Occipital lobe (tissue), 2 donors: Measurements from ENCODE around the gene PTPRH. TPM values are rescaled to one million over a fixed set of nuclear protein-coding genes. Genes with fewer than 3 reads are reported as not detected.
"Not testable (repeated sequence)": the region's sequence is repeated elsewhere in the genome, so short reads cannot be mapped to it uniquely, and the experiment has no call there.

Experiments
- DNase-seq: peaks from one replicate; lab custom pipeline; 2025; lab: John Stamatoyannopoulos, UW
- total RNA-seq: library from RNA; depleted of rRNA; stranded (reverse); fragments of >200 nt; gene quantifications from one replicate; pipeline ENCODE4 v1.2.3, GENCODE V29; 2014

PTPRH gene
- total RNA-seq, 1 donor from 2014 or later: 0.47 TPM

DNA sequence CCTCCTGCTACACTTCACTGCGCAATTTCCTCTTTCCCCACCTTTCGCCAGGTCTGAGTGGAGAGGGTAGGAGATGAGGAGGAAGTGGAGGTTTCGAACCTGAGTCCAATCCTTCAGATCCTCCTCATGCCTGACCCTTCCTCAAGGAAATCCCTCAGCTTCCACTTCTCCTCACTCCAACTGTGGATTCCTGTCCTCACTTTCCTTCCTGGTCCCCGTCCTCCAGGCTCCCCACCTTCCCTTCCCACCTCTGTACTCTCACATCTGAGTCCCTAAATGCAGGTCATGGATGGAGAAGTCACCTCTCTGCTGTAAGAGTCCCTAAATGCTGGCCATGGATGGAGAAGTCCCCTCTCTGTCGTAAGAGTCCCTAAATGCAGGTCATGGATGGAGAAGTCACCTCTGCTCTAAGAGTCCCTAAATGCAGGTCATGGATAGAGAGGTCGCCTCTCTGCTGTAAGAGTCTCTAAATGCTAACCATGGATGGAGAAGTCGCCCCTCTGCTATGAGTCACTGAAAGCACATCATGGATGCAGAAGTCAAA is 16.2 kb upstream of the PTPRH start:
- no peak for DNase-seq

- not testable (repeated sequence) for DNase-seq
Observed at GRCh38 chr19:55224679-55225414, 15.5 kb upstream of the PTPRH start.

DNA sequence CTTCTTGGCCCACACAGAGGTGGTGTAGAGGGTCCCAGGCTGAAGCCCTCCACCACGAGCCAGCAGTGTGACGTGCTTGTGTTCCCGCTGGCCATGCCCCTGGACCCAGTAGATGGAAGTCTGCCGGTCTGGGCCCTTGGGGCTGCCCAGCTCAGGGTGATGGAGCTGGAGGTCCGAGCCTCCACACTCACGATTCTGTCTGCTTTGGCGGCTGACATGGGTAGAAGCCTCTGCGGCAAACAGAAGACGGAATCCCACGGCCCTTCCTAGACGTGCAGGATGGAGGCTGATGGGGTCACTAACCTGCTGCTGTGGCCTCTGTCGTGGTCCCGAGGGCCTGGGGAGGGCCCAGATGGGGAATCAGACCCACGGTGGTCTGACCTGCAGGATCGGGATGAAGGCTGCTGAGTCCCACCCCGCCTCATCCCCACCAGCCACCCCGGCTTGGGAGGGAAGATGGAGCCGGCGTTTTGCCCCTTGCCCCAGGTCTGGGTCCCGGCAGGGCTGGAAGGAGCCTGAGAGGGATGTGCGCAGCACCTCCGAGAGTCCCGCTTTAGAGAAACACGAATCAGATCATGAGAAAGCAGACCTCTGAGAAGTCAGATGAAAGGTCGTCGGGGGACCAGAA is 14.9 kb upstream of the PTPRH start:
- no peak for DNase-seq

DNA sequence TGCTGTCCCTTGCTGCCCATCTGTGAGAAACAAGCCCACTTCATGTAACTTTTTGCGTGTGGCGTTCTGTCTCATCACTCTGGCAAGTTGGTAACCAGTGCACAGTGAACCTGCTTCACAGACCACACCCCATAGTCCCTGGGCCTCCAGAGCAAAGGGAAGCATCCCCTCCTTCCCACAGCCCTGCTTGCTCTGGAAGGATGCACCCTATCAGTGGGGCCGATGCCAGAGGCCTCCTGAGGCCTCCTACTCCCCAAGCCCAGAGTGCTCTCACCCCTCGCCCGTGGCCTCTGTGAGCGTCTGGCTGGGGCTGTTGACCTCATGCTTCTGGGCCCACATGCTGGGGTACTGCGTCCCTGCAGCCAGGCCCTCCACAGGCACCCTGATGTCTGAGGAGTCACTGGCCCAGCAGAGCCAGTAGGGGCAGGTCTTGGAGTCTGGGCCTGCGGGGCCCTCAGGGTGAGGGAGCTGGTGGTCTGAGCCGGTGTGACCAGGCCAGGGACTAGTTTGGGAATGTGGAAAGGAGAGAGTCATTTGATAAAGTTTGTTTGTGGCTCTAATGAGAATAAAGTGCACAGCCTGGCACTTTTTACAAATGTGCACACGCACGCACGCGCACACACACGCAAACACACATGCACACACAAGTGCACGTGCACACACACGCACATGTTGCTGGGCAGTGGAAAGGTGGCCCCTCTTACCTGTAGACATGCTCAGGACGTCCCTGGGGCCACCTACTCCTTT is 14.2 kb upstream of the PTPRH start:
- DNase-seq: no peak

GRCh38 chr19:55220525-55220924 is 11.2 kb upstream of the PTPRH start:
- DNase-seq: no peak

- peak; percentile 84 for DNase-seq
Observed at GRCh38 chr19:55216461-55217198, 7.3 kb upstream of the PTPRH start.

- no peak for DNase-seq
Observed at GRCh38 chr19:55213547-55213946, 4.2 kb upstream of the PTPRH start.

DNA sequence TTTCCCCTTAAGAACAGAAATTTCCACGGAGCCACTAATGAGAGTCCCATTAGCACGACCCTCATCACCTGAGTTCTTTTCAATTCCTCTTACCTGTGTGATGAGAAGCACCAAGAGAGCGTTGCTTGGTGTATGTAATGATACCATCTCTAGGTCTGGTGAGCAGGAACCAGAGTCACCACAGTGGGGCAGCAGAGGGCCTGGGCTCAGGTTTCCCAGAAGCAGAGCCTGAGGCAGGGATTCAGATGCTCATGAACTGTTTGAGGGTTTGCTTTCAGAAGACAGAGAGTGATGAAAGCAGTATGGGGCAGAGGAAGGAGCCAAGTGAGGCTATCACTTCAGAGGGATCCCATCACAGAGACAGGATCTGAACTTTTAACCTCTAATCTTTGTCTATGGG is 3.1 kb upstream of the PTPRH start:
- no peak for DNase-seq

DNA sequence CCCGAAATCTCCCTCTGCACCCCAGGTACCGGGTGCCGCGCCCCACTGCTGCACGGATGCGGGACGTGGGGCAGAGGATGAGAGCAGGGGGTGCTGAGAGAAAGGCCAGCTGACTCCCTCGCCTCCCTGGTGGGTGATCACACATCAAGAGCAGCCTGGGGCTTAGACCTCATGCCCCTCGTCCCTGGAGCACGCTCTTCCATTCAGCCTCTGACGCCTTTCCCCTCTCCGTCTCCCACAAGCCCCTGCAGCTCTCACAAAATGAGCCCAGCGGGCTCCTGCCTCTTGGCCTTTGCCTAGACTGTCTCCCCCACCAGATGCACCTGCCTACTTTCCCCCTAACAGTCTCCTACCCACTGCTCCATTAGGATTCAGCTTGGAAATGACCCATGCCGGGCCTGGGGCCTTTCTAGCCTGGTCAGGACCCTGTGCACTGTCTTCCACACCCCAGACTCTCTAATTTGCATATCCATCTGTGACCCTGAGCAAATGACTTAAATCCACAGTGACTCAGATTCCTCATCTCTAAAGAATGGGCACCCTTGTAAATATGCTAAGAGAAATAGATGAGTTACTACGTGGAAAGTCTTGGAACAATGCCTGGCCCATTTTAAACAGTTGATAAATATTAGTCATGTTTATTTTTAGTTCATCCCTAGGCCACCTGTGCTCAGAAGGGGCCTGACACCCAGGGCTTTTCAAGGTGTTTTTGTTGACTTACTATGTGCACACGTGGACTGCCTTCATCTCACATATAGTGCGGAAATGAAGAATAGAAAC is 582 bp upstream of the PTPRH start:
- DNase-seq: no peak

- DNase-seq: peak; percentile 54
Observed at GRCh38 chr19:55206664-55207500, 2.4 kb downstream of the PTPRH start.

DNA sequence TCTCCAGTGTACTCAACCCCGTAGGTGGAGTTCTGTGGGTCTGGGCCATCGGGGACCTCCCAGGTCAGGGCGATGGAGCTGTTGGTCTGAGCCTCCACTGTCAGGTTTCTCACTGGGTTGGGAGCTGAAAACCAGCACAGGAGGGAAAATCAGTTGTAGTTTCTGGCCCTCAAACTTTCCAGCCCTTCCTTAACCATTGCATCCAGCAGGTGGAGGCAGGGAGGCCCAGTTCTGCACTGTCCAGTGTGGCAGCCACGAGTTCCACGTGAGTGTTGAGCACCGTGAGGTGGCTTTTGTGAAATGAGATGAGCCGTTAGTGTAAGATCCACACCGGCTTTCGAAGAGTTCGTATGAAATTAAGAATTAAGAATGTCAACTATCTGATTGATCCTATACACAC is 7.1 kb downstream of the PTPRH start:
- not testable (repeated sequence) for DNase-seq

GRCh38 chr19:55199620-55200204 is 9.6 kb downstream of the PTPRH start:
- no peak for DNase-seq

DNA sequence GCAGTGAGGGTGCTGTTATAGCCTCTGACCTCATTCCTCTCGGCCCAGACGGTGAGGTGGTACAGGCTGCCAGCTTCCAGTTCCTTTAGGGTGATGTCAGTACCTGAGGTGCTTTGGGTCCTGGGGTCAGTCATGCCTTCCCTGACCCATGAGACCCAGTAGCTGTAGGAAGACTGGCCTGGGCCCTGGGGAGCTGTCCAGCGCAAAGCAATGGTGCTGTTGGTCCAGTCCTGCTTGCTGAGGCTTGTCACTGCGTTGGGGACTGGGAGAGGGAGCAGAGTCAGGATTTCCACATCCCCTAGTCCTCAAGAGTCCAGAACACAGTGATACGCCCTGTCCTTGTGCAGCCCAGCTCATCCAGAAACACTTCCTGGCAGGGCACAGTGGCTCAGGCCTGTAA is 10.7 kb downstream of the PTPRH start:
- DNase-seq: no peak

DNA sequence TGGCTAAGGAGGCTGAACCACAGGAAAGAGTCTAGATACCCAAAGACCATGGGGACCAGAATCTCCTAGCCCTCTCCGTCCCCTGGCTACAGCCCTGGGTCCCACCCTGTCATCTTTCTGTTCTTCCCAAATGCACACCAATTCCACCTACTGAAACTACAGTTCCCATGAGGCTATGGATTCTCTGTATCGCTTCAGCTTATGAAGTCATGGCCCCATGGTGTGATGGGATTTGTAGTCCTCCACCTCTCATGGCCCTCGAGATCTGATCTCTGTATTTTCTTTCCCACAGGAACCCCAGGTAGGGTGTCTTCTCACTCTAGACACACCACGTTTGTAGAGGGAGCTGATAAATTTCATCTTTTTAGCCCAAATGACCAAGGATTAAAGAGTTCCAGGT is 11.8 kb downstream of the PTPRH start:
- no peak for DNase-seq

- no peak for DNase-seq
Observed at GRCh38 chr19:55196803-55197202, 12.5 kb downstream of the PTPRH start.

GRCh38 chr19:55193481-55193880 is 15.8 kb downstream of the PTPRH start:
- DNase-seq: peak; percentile 69

DNA sequence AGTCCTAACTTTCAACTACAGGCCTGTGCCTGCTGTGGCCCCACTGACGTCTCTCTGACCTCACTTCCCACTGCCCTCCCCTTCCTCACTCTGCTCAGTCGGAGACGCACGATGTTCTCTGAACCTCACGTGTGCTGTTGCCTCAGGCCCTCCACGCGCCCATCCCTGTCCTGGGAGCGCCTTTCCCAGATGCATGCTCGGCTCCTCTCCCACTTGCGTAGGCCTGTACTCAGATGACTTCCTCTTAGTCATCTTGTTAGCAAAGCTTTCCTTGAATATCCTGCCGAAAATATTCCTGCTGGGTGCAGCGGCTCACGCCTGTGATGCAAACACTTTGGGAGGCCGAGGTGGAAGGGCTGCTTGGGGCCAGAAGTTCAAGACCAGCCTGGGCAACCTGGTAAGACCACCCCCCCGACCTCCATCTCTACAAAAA is 19.9 kb downstream of the PTPRH start:
- peak; percentile 76 for DNase-seq

GRCh38 chr19:55188625-55189024 is 20.7 kb downstream of the PTPRH start:
- no peak for DNase-seq

- DNase-seq: no peak
Observed at GRCh38 chr19:55186080-55186479, 23.2 kb downstream of the PTPRH start.
